Endothelial cell of umbilical vein (primary cell): ENCODE results near the gene BCAR3.

Experiments
- CTCF ChIP-seq, 2 donors: IDR thresholded peaks; 1 replicate in 1 of 2; 2 replicates in 1 of 2; pipeline ENCODE4 v1.5.1; 2011; ENCODE audit warnings: low read length in 2 of 2, mild to moderate bottlenecking in 2 of 2, moderate library complexity in 2 of 2, control low read depth in 1 of 2, inconsistent platforms in 1 of 2, low read depth in 1 of 2; ENCODE audit not compliant: insufficient read depth in 1 of 2; ENCODE audit errors: extremely low read depth in 1 of 2
- EZH2 ChIP-seq: IDR thresholded peaks from 2 replicates; pipeline ENCODE4 v1.6.1; 2012; ENCODE audit warnings: borderline replicate concordance, low read depth, mild to moderate bottlenecking, moderate library complexity, low read length, inconsistent platforms; ENCODE audit not compliant: severe bottlenecking
- MAX ChIP-seq: IDR thresholded peaks from 2 replicates; pipeline ENCODE4 v1.6.1; 2011; ENCODE audit not compliant: insufficient read depth, insufficient read length
- MYC ChIP-seq: IDR thresholded peaks from one replicate; pipeline ENCODE4 v1.6.1; 2011; ENCODE audit warnings: mild to moderate bottlenecking, low read depth, low read length
- POLR2A ChIP-seq: IDR thresholded peaks from 2 replicates; pipeline ENCODE4 v1.6.1; 2012; ENCODE audit warnings: low read depth, mild to moderate bottlenecking, control low read depth, low read length

GRCh38 chr1:93651695-93652094 lies 29.9 kb downstream of the BCAR3 start:
- TF ChIP-seq POLR2A = no peak
- TF ChIP-seq EZH2 = no peak
- TF ChIP-seq MAX = no peak
- TF ChIP-seq MYC = no peak
- no peak for TF ChIP-seq CTCF (IDR thresholded peaks at IDR 0.05; ENCODE audit: extremely low read depth in 1 of 2, insufficient read depth in 1 of 2, low read depth in 1 of 2, low read length in 2 of 2)
